GM23338 (cell line): ENCODE data around the gene MAP3K4. TPM values are rescaled to one million over a fixed set of nuclear protein-coding genes. Genes with fewer than 3 reads are reported as not detected.

ENCODE experiments used
- ATAC-seq: fragments of 200-7000 bp; cut with Tn5 transposase; 3 replicates; pipeline ENCODE4 v1.9.1; 2020
- DNase-seq: peaks from one replicate; pipeline ENCODE4 v3.0.0-alpha.2; 2015; ENCODE audit warnings: low spot score
- H2AFZ ChIP-seq: fragments of 200-600 bp; sonication (generic); 2 replicates; pipeline ENCODE4 v1.8.0; 2016; ENCODE audit warnings: antibody characterized with exemption, mild to moderate bottlenecking, moderate library complexity
- H3F3A ChIP-seq: fragments of 200-600 bp; sonication (generic); replicated peaks from 2 replicates; pipeline ENCODE4 v1.8.0; 2017; ENCODE audit warnings: antibody characterized with exemption, mixed run types, low read depth
- H3K27ac ChIP-seq: fragments of 200-600 bp; sonication (generic); 2 replicates; pipeline ENCODE4 v1.6.1; 2016; ENCODE audit warnings: low read depth
- H3K27me3 ChIP-seq: fragments of 200-600 bp; sonication (generic); 2 replicates; pipeline ENCODE4 v1.8.0; 2016; ENCODE audit warnings: mild to moderate bottlenecking, mixed run types, moderate library complexity; ENCODE audit not compliant: insufficient read depth
- H3K36me3 ChIP-seq: fragments of 200-600 bp; sonication (generic); 2 replicates; pipeline ENCODE4 v1.8.0; 2016; ENCODE audit warnings: mild to moderate bottlenecking; ENCODE audit not compliant: insufficient read depth
- H3K4me1 ChIP-seq: fragments of 200-600 bp; sonication (generic); 2 replicates; pipeline ENCODE4 v1.8.0; 2016; ENCODE audit warnings: mild to moderate bottlenecking, moderate library complexity; ENCODE audit not compliant: insufficient read depth
- H3K4me2 ChIP-seq: fragments of 200-600 bp; sonication (generic); 2 replicates; pipeline ENCODE4 v1.7.1; 2017; ENCODE audit warnings: mixed run types
- H3K4me3 ChIP-seq: fragments of 200-600 bp; sonication (generic); 2 replicates; pipeline ENCODE4 v1.6.1; 2016; ENCODE audit warnings: mixed run types
- H3K79me2 ChIP-seq: fragments of 200-600 bp; sonication (generic); replicated peaks from 2 replicates; pipeline ENCODE4 v1.8.0; 2017; ENCODE audit warnings: mild to moderate bottlenecking; ENCODE audit not compliant: insufficient read depth
- H3K9me2 ChIP-seq: fragments of 200-600 bp; sonication (generic); 2 replicates; pipeline ENCODE4 v1.8.0; 2017; ENCODE audit not compliant: insufficient read depth
- H4K20me1 ChIP-seq: fragments of 200-600 bp; sonication (generic); replicated peaks from 2 replicates; pipeline ENCODE4 v1.8.0; 2017; ENCODE audit warnings: mild to moderate bottlenecking; ENCODE audit not compliant: insufficient read depth
- H3K27ac Mint-ChIP-seq: 2 replicates; pipeline ENCODE4 v1.8.0; 2020; ENCODE audit warnings: inconsistent platforms, mild to moderate bottlenecking, moderate library complexity, mixed read lengths
- H3K27me3 Mint-ChIP-seq: 3 replicates; pipeline ENCODE4 v1.8.0; 2022; ENCODE audit warnings: low read depth, mild to moderate bottlenecking, moderate library complexity, mixed read lengths, inconsistent platforms; ENCODE audit not compliant: insufficient read depth, poor library complexity
- H3K36me3 Mint-ChIP-seq: 3 replicates; pipeline ENCODE4 v1.8.0; 2021; ENCODE audit warnings: low read depth, mild to moderate bottlenecking, inconsistent platforms, moderate library complexity, mixed read lengths
- H3K4me1 Mint-ChIP-seq: 3 replicates; pipeline ENCODE4 v1.8.0; 2020; ENCODE audit warnings: mild to moderate bottlenecking, inconsistent platforms, mixed read lengths
- H3K4me3 Mint-ChIP-seq: 3 replicates; pipeline ENCODE4 v1.8.0; 2021; ENCODE audit warnings: moderate library complexity, mild to moderate bottlenecking, inconsistent platforms, mixed read lengths
- H3K9me3 Mint-ChIP-seq: 3 replicates; pipeline ENCODE4 v1.8.0; 2020; ENCODE audit warnings: moderate library complexity, mild to moderate bottlenecking, inconsistent platforms, mixed read lengths
- CREB1 ChIP-seq: fragments of 250-450 bp; sonication (Bioruptor Pico); IDR thresholded peaks from 2 replicates; pipeline ENCODE4 v1.5.0; 2020; ENCODE audit warnings: low read depth, mild to moderate bottlenecking, moderate library complexity
- EZH2 ChIP-seq: fragments of 200-600 bp; sonication (generic); IDR thresholded peaks from one replicate; pipeline ENCODE4 v1.8.0; 2017; ENCODE audit warnings: antibody characterized with exemption, mild to moderate bottlenecking, low read depth; ENCODE audit not compliant: unreplicated experiment
- EZH2phosphoT487 ChIP-seq: fragments of 200-600 bp; sonication (generic); IDR thresholded peaks from one replicate; pipeline ENCODE4 v1.8.1; 2018; ENCODE audit warnings: antibody characterized with exemption; ENCODE audit not compliant: unreplicated experiment
- JUNB ChIP-seq: IDR thresholded peaks from one replicate; pipeline ENCODE4 v1.6.1; 2016; ENCODE audit warnings: antibody characterized with exemption; ENCODE audit not compliant: unreplicated experiment
- NANOG ChIP-seq: IDR thresholded peaks from 2 replicates; pipeline ENCODE4 v1.6.1; 2016; ENCODE audit warnings: antibody characterized with exemption, borderline replicate concordance
- POLR2AphosphoS5 ChIP-seq: IDR thresholded peaks from 2 replicates; pipeline ENCODE4 v1.6.1; 2016; ENCODE audit warnings: antibody characterized with exemption, low read depth
- STAT1 ChIP-seq: IDR thresholded peaks from one replicate; pipeline ENCODE4 v1.6.1; 2016; ENCODE audit warnings: antibody characterized with exemption; ENCODE audit not compliant: unreplicated experiment
- ZNF114 ChIP-seq: fragments of 250-450 bp; sonication (Bioruptor Pico); IDR thresholded peaks from 2 replicates; pipeline ENCODE4 v1.5.0; 2020; ENCODE audit warnings: mild to moderate bottlenecking, moderate library complexity
- ZNF331 ChIP-seq: fragments of 250-450 bp; sonication (Bioruptor Pico); IDR thresholded peaks from 2 replicates; pipeline ENCODE4 v1.5.0; 2020; ENCODE audit warnings: low read depth, mild to moderate bottlenecking, moderate library complexity
- polyA plus RNA-seq: library from polyadenylated mRNA; unstranded; fragments of >200 nt; fragmentation: Nextera tagmentation; extraction: Ambion mirVana; gene quantifications from 2 replicates; pipeline ENCODE4 v1.2.1, GENCODE V29; 2016
- total RNA-seq: library from RNA; depleted of rRNA; stranded (reverse); fragments of >200 nt; shearing (Covaris generic); gene quantifications from 2 replicates; pipeline ENCODE4 v1.2.3, GENCODE V29; 2014
- TF ChIP-seq, protein P1 (sequence below), 2 experiments: fragments of 200-600 bp in 1 of 2; sonication (generic) in 1 of 2; conservative IDR thresholded peaks; 2 replicates each; pipeline versions ENCODE4 v1.5.1 to v1.6.1; 2016 to 2017; ENCODE audit warnings: antibody characterized with exemption in 2 of 2, low read depth in 2 of 2, mild to moderate bottlenecking in 2 of 2, moderate library complexity in 1 of 2
- TF ChIP-seq, protein P2 (sequence below): IDR thresholded peaks from 2 replicates; pipeline ENCODE4 v1.6.1; 2016; ENCODE audit warnings: antibody characterized with exemption
- TF ChIP-seq, protein P3 (sequence below): fragments of 250-450 bp; sonication (Bioruptor Pico); IDR thresholded peaks from 2 replicates; pipeline ENCODE4 v1.5.0; 2020; ENCODE audit warnings: mild to moderate bottlenecking, moderate library complexity

MAP3K4 gene
- total and polyA plus RNA-seq, 2 experiments from 2014 or later = 44.4 to 48.8 TPM

DNA sequence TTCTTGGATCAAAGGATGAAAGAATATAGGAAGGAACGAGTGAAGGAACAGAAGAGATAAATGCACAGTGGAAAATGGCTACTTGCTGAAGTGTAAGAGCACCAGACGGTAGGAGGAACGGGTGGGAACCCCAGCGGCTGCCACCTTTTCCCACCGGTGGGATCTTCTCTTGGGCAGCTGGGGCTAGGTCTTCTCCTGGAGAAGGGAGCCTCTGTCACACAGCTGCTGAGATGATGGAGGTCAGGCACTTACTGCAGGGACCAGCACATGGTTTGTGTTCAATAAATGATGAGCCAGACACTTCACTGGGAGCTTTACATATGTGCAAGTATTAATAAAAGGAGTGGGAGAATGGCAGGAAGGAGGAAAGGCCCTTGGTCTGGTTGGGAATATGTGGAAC lies 158.6 kb downstream of the MAP3K4 start:
- peaks cover 26% of the 10 kb centered on the region for H3K36me3 Mint-ChIP-seq
- Histone ChIP-seq H3K4me1 (no peaks in the 10 kb centered on the region), H3K9me2 (no peaks in the 10 kb centered on the region), H3K27me3 (no peaks in the 10 kb centered on the region), H3K36me3 (peaks cover 6% of the 10 kb centered on the region), H3K4me3 (no peak overlapping the region), H3F3A (no peaks in the 10 kb centered on the region), H3K79me2 (no peaks in the 10 kb centered on the region), H4K20me1 (no peaks in the 10 kb centered on the region), H3K27ac (no peak overlapping the region), H2AFZ (no peak overlapping the region), H3K4me2 (no peak overlapping the region)
- no peak for DNase-seq
- no peaks in the 10 kb centered on the region; the same call in 2 of the 3 replicates for H3K9me3 Mint-ChIP-seq
- H3K4me1 Mint-ChIP-seq = no peaks in the 10 kb centered on the region
- TF ChIP-seq, protein P1, sequence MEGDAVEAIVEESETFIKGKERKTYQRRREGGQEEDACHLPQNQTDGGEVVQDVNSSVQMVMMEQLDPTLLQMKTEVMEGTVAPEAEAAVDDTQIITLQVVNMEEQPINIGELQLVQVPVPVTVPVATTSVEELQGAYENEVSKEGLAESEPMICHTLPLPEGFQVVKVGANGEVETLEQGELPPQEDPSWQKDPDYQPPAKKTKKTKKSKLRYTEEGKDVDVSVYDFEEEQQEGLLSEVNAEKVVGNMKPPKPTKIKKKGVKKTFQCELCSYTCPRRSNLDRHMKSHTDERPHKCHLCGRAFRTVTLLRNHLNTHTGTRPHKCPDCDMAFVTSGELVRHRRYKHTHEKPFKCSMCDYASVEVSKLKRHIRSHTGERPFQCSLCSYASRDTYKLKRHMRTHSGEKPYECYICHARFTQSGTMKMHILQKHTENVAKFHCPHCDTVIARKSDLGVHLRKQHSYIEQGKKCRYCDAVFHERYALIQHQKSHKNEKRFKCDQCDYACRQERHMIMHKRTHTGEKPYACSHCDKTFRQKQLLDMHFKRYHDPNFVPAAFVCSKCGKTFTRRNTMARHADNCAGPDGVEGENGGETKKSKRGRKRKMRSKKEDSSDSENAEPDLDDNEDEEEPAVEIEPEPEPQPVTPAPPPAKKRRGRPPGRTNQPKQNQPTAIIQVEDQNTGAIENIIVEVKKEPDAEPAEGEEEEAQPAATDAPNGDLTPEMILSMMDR (conservative IDR thresholded peaks at IDR 0.05; ENCODE audit: low read depth in 2 of 2) = no peak
- no peak for TF ChIP-seq NANOG
- no peak for TF ChIP-seq POLR2AphosphoS5
- no peak for TF ChIP-seq EZH2
- TF ChIP-seq ZNF114 = no peak
- H3K27me3 Mint-ChIP-seq = peaks cover 4% of the 10 kb centered on the region
- no peak for ATAC-seq
- H3K4me3 Mint-ChIP-seq = no peak overlapping the region
- no peak overlapping the region for H3K27ac Mint-ChIP-seq

DNA sequence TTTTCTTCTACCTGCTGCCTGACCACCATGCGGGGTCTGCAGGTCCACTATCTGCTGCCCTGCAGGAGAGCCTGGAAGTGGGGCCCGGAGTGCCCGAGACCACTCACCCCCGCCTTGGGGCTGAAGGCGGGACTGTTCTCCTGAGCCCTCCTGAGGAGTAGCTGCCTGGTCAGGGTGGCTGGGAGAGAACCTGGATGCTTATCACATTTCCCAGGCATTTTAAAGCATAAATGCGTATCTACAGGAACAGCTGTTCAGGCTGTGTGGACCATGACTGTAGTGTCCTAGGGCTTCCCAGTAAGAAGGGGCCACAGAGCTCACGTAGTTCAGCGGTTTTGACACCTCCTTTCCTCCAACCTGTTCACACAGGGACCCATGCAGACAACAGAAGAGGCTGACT lies 159.0 kb downstream of the MAP3K4 start:
- Mint-ChIP-seq H3K9me3 (no peaks in the 10 kb centered on the region; the same call in 2 of the 3 replicates), H3K36me3 (peaks cover 30% of the 10 kb centered on the region), H3K4me3 (no peak overlapping the region), H3K4me1 (no peaks in the 10 kb centered on the region), H3K27me3 (peaks cover 5% of the 10 kb centered on the region), H3K27ac (no peak overlapping the region)
- Histone ChIP-seq H2AFZ (no peak overlapping the region), H3K36me3 (peaks cover 6% of the 10 kb centered on the region), H3K79me2 (no peaks in the 10 kb centered on the region), H3K4me1 (no peaks in the 10 kb centered on the region), H3K27ac (no peak overlapping the region), H3F3A (no peaks in the 10 kb centered on the region), H3K4me2 (no peak overlapping the region), H3K27me3 (no peaks in the 10 kb centered on the region), H3K4me3 (no peak overlapping the region), H4K20me1 (no peaks in the 10 kb centered on the region), H3K9me2 (no peaks in the 10 kb centered on the region)
- no peak for ATAC-seq
- DNase-seq = no peak
- TF ChIP-seq CREB1 = no peak
- TF ChIP-seq STAT1 = no peak
- TF ChIP-seq, protein P2, sequence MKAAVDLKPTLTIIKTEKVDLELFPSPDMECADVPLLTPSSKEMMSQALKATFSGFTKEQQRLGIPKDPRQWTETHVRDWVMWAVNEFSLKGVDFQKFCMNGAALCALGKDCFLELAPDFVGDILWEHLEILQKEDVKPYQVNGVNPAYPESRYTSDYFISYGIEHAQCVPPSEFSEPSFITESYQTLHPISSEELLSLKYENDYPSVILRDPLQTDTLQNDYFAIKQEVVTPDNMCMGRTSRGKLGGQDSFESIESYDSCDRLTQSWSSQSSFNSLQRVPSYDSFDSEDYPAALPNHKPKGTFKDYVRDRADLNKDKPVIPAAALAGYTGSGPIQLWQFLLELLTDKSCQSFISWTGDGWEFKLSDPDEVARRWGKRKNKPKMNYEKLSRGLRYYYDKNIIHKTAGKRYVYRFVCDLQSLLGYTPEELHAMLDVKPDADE = no peak
- TF ChIP-seq JUNB = no peak
- no peak for TF ChIP-seq ZNF331 (CRISPR knock-in tag)
- TF ChIP-seq NANOG = no peak
- TF ChIP-seq, protein P3, sequence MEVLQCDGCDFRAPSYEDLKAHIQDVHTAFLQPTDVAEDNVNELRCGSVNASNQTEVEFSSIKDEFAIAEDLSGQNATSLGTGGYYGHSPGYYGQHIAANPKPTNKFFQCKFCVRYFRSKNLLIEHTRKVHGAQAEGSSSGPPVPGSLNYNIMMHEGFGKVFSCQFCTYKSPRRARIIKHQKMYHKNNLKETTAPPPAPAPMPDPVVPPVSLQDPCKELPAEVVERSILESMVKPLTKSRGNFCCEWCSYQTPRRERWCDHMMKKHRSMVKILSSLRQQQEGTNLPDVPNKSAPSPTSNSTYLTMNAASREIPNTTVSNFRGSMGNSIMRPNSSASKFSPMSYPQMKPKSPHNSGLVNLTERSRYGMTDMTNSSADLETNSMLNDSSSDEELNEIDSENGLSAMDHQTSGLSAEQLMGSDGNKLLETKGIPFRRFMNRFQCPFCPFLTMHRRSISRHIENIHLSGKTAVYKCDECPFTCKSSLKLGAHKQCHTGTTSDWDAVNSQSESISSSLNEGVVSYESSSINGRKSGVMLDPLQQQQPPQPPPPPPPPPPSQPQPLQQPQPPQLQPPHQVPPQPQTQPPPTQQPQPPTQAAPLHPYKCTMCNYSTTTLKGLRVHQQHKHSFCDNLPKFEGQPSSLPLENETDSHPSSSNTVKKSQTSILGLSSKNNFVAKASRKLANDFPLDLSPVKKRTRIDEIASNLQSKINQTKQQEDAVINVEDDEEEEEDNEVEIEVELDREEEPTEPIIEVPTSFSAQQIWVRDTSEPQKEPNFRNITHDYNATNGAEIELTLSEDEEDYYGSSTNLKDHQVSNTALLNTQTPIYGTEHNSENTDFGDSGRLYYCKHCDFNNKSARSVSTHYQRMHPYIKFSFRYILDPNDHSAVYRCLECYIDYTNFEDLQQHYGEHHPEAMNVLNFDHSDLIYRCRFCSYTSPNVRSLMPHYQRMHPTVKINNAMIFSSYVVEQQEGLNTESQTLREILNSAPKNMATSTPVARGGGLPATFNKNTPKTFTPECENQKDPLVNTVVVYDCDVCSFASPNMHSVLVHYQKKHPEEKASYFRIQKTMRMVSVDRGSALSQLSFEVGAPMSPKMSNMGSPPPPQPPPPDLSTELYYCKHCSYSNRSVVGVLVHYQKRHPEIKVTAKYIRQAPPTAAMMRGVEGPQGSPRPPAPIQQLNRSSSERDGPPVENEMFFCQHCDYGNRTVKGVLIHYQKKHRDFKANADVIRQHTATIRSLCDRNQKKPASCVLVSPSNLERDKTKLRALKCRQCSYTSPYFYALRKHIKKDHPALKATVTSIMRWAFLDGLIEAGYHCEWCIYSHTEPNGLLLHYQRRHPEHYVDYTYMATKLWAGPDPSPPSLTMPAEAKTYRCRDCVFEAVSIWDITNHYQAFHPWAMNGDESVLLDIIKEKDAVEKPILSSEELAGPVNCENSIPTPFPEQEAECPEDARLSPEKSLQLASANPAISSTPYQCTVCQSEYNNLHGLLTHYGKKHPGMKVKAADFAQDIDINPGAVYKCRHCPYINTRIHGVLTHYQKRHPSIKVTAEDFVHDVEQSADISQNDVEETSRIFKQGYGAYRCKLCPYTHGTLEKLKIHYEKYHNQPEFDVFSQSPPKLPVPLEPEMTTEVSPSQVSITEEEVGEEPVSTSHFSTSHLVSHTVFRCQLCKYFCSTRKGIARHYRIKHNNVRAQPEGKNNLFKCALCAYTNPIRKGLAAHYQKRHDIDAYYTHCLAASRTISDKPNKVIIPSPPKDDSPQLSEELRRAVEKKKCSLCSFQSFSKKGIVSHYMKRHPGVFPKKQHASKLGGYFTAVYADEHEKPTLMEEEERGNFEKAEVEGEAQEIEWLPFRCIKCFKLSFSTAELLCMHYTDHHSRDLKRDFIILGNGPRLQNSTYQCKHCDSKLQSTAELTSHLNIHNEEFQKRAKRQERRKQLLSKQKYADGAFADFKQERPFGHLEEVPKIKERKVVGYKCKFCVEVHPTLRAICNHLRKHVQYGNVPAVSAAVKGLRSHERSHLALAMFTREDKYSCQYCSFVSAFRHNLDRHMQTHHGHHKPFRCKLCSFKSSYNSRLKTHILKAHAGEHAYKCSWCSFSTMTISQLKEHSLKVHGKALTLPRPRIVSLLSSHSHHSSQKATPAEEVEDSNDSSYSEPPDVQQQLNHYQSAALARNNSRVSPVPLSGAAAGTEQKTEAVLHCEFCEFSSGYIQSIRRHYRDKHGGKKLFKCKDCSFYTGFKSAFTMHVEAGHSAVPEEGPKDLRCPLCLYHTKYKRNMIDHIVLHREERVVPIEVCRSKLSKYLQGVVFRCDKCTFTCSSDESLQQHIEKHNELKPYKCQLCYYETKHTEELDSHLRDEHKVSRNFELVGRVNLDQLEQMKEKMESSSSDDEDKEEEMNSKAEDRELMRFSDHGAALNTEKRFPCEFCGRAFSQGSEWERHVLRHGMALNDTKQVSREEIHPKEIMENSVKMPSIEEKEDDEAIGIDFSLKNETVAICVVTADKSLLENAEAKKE = no peak
- TF ChIP-seq POLR2AphosphoS5 = no peak
- TF ChIP-seq EZH2phosphoT487 = no peak
